Stimulated activated CD4-positive, alpha-beta T cell treated with anti-CD3 and anti-CD28 coated beads, TNF-alpha, amount 100 ng/mL, for 48 hours (primary cell): ENCODE results near the gene ADAP2.
"Not testable (repeated sequence)": the region's sequence is repeated elsewhere in the genome, so short reads cannot be mapped to it uniquely, and the experiment has no call there.

Source experiments
- DNase-seq, 3 donors: peaks; one replicate each; pipeline ENCODE4 v3.0.0-alpha.2; 2020; ENCODE audit warnings: low read depth in 3 of 3

Gene ADAP2

DNA sequence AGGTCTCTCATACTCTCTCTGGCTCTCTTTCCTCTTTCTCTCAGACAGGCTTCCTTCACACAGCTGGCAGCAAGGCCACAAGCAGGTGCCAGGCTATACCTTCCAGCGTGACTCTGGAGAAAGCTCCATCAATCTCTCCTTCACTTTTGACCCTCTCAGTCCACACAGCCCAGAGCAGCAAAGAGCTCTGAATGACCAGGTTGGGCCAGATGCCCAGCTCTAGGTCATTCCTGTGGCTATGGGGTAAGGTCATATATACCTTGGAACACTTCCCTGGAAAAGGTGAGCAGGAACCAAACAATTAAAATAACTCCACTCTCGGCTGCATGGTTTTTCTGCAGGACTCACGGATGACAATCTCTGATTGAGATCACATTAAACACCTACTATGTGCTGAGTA lies 8.8 kb downstream of the ADAP2 start:
- no peak for DNase-seq

DNA sequence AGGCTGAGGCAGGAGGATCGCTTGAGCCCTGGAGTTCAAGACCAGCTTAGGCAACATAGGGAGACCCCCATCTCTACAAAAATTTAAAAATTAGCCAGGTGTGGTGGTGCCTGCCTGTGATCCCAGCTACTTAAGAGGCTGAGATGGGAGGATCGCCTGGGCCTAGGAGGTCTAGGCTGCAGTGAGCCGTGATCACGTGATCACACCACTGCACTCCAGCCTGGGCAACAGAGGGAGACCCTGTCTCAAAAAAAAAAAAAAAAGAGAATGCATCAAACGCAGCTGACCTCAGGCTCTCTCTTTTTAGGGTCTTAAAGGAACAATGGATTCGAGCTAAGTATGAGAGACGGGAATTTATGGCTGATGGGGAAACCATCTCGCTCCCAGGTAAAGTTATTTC lies 9.8 kb downstream of the ADAP2 start:
- not testable (repeated sequence) for DNase-seq

GRCh38 chr17:30933966-30934365 lies 12.2 kb downstream of the ADAP2 start:
- DNase-seq = no peak

- DNase-seq = no peak
These were observed 17.4 kb downstream of the ADAP2 start for GRCh38 chr17:30939051-30939689.

DNA sequence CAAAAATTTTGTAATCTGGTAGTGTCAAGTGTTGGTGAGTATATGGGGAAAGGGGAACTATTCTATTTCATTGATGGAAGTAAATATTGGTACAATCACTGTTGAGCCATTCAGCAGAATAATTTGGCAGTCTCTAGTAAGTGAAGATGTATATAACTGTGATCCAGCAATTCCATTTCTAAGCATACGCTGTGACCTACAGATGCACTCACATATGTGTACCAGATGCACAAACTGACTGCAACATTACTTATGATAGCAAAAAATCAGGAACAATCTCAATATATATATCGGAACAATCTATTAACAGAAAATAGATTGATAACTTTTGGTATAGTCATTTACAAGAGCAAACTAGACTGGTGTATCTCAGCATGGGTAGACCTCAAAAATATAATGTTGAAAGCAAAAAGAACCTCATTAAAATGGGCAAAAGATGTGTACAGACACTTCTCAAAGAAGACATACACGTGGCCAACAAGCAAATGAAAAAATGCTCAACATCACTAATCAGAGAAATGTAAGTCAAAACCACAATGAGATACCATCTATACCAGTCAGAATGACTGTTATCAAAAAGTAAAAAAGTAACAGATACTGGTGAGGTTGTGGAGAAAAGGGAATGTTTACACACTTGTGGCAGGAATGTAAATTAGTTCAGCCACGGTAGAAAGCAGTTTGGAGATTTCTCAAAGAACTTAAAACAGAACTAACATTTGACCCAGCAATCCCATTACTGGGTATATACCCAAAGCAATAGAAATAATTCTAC lies 20.7 kb downstream of the ADAP2 start:
- no peak for DNase-seq

DNA sequence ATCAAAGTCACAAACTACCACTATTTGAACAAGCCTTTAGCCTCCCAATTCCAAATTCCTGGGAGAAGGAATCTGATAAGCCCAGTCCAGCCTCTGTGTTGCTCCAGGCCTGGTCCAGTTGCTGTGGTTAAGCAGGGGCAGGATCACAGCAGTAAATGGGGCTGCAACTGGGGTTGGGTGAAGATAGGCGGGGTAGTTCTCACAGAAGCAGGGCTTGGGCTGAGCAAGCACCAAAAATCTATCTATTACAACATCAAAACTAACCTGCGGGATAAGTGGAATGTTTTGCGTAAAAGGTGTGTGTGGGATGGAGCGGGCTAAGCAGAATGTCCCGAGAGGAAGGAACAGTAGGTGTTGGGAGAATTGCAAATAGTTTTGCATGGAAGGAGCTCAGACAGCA lies 26.1 kb downstream of the ADAP2 start:
- no peak for DNase-seq

DNA sequence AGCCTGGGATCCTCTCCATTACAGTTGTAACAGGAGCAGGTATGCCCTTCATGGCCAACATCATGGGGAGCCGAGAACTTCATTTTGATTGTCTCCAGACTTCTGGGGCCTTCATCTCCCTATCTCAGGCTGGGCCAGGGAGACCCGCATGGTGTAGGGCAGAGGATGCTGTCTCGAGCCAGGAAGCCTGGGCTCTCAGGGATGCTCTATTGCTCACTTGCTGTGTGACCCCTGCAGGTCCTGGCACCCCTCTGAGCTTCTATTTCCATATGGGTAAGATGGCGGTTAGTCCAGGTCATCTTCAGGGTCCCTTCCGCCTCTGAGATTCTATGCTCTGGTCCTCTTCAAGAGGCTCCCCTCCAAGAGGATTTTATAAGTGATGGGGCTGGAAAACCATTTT lies 28.4 kb downstream of the ADAP2 start:
- no peak for DNase-seq

- DNase-seq = no peak
These were observed 29.1 kb downstream of the ADAP2 start for GRCh38 chr17:30950669-30951399.

GRCh38 chr17:30952638-30953393 lies 31.1 kb downstream of the ADAP2 start:
- DNase-seq = no peak

GRCh38 chr17:30954046-30954830 lies 32.5 kb downstream of the ADAP2 start:
- no peak for DNase-seq

GRCh38 chr17:30956764-30957374 lies 35.1 kb downstream of the ADAP2 start:
- no peak for DNase-seq

- no peak for DNase-seq
These were observed 36.0 kb downstream of the ADAP2 start for GRCh38 chr17:30957741-30958140.

- no peak for DNase-seq
These were observed 36.4 kb downstream of the ADAP2 start for GRCh38 chr17:30958187-30958586.

GRCh38 chr17:30961209-30962188 lies 39.8 kb downstream of the ADAP2 start:
- no peak for DNase-seq

- not testable (repeated sequence) for DNase-seq
These were observed 42.6 kb downstream of the ADAP2 start for GRCh38 chr17:30964312-30964711.

- DNase-seq = no peak
These were observed 43.1 kb downstream of the ADAP2 start for GRCh38 chr17:30964876-30965275.

- no peak for DNase-seq
These were observed 43.9 kb downstream of the ADAP2 start for GRCh38 chr17:30965686-30966085.

- not testable (repeated sequence) for DNase-seq
These were observed 46.2 kb downstream of the ADAP2 start for GRCh38 chr17:30967911-30968310.

GRCh38 chr17:30969989-30970830 lies 48.5 kb downstream of the ADAP2 start:
- no peak for DNase-seq
